Natural killer cell (primary cell): ENCODE results near the gene POC1A. TPM values are rescaled to one million over a fixed set of nuclear protein-coding genes. Genes with fewer than 3 reads are reported as not detected.

ENCODE experiments used
- ATAC-seq, 3 donors: fragments of 150-1000 bp in 2 of 3; fragments of 200-7000 bp in 1 of 3; cut with Tn5 transposase; 1 replicate in 1 of 3; 2 replicates in 2 of 3; pipeline ENCODE4 v1.10.0; 2021; ENCODE audit warnings: mild to moderate bottlenecking in 2 of 3, moderate library complexity in 2 of 3
- DNase-seq, 2 donors: peaks; one replicate each; pipeline versions ENCODE4 v3.0.0 to v3.0.0-alpha.2; 2013 to 2021; ENCODE audit warnings: mixed read lengths in 1 of 2
- H3K27ac ChIP-seq: one replicate; pipeline ENCODE4 v1.5.1; 2013; ENCODE audit warnings: mild to moderate bottlenecking, low read length
- H3K27me3 ChIP-seq: one replicate; pipeline ENCODE4 v1.6.1; 2013; ENCODE audit warnings: low read length; ENCODE audit not compliant: control insufficient read depth, insufficient read depth
- H3K36me3 ChIP-seq: one replicate; pipeline ENCODE4 v1.6.1; 2013; ENCODE audit warnings: low read length; ENCODE audit not compliant: control insufficient read depth, insufficient read depth
- H3K4me1 ChIP-seq: one replicate; pipeline ENCODE4 v1.6.1; 2013; ENCODE audit warnings: low read length; ENCODE audit not compliant: control insufficient read depth, insufficient read depth
- H3K4me3 ChIP-seq: one replicate; pipeline ENCODE4 v1.5.1; 2013; ENCODE audit warnings: low read length
- H3K9me3 ChIP-seq: one replicate; pipeline ENCODE4 v1.6.1; 2013; ENCODE audit warnings: low read length; ENCODE audit not compliant: control insufficient read depth, insufficient read depth
- H3K27ac Mint-ChIP-seq, 2 donors: one replicate each; pipeline ENCODE4 v1.8.0; 2022; ENCODE audit warnings: mild to moderate bottlenecking in 2 of 2, mixed read lengths in 2 of 2, moderate library complexity in 1 of 2
- H3K27me3 Mint-ChIP-seq, 2 donors: one replicate each; pipeline ENCODE4 v1.8.0; 2022; ENCODE audit warnings: low read depth in 2 of 2, mixed read lengths in 2 of 2
- H3K36me3 Mint-ChIP-seq: one replicate; pipeline ENCODE4 v1.8.0; 2022; ENCODE audit warnings: mixed read lengths
- H3K4me1 Mint-ChIP-seq, 2 donors: one replicate each; pipeline ENCODE4 v1.8.0; 2022; ENCODE audit warnings: mixed read lengths in 2 of 2
- H3K4me3 Mint-ChIP-seq: one replicate; pipeline ENCODE4 v1.8.0; 2022; ENCODE audit warnings: mild to moderate bottlenecking, moderate library complexity, mixed read lengths
- H3K9me3 Mint-ChIP-seq, 2 donors: one replicate each; pipeline ENCODE4 v1.8.0; 2022; ENCODE audit warnings: mixed read lengths in 2 of 2
- CTCF ChIP-seq: fragments of 200-600 bp; IDR thresholded peaks from one replicate; pipeline ENCODE4 v1.8.0; 2022; ENCODE audit warnings: antibody characterized with exemption
- WGBS: methylation state at CpG from one replicate; pipeline ENCODE4 v1.1.7; 2013; ENCODE audit warnings: missing lambda C conversion rate; ENCODE audit not compliant: insufficient coverage; 5-methylcytosine and 5-hydroxymethylcytosine counted together
- intact Hi-C: fragments of 100-400 bp; cut with micrococcal nuclease; formaldehyde crosslinking; loops from one replicate; pipeline ENCODE4 v1.14.2; 2022
- total RNA-seq, 4 donors: library from RNA; stranded (reverse); fragments of 120-200 nt in 1 of 4; gene quantifications; one replicate each; pipeline versions ENCODE4 v1.2.3 to v1.2.4, GENCODE V29; 2013 to 2022

The POC1A gene
- total RNA-seq, 3 donors from 2014 or later (not counting 1 experiment from before 2014, with no cell fraction given) = 1.3 to 2.6 (median 2.4) TPM

GRCh38 chr3:52067046-52067445 is 87.2 kb downstream of the POC1A start:
- intact Hi-C loops = no loop called here
- H3K4me1 ChIP-seq = peaks cover 31% of the 10 kb centered on the region
- Mint-ChIP-seq H3K36me3 (no peaks in the 10 kb centered on the region), H3K4me1 (peaks cover 11 to 13% of the 10 kb centered on the region in 2 donors), H3K9me3 (no peaks in the 10 kb centered on the region), H3K27me3 (no peaks in the 10 kb centered on the region), H3K4me3 (no peak overlapping the region), H3K27ac (no peak overlapping the region)
- H3K36me3 ChIP-seq = no peaks in the 10 kb centered on the region
- DNase-seq (no peak), ATAC-seq (no peak)
- no peak overlapping the region for H3K4me3 ChIP-seq
- no peaks in the 10 kb centered on the region for H3K27me3 ChIP-seq
- 95% methylated on average over 8 of the region's 8 CpGs for WGBS
- H3K27ac ChIP-seq = no peak overlapping the region
- H3K9me3 ChIP-seq = no peaks in the 10 kb centered on the region
- no peak for TF ChIP-seq CTCF

GRCh38 chr3:52065264-52065756 is 88.9 kb downstream of the POC1A start:
- Histone ChIP-seq H3K27me3 (no peaks in the 10 kb centered on the region), H3K4me1 (peaks cover 22% of the 10 kb centered on the region), H3K27ac (no peak overlapping the region), H3K36me3 (no peaks in the 10 kb centered on the region), H3K4me3 (no peak overlapping the region), H3K9me3 (no peaks in the 10 kb centered on the region)
- TF ChIP-seq CTCF = no peak
- DNase-seq (no peak), ATAC-seq (no peak)
- no peak overlapping the region for H3K27ac Mint-ChIP-seq
- H3K4me1 Mint-ChIP-seq = no peaks in the 10 kb centered on the region
- H3K36me3 Mint-ChIP-seq = no peaks in the 10 kb centered on the region
- H3K4me3 Mint-ChIP-seq = no peak overlapping the region
- H3K27me3 Mint-ChIP-seq = no peaks in the 10 kb centered on the region
- H3K9me3 Mint-ChIP-seq = no peaks in the 10 kb centered on the region
- 72% methylated on average over 12 of the region's 12 CpGs for WGBS
- intact Hi-C loops = no loop called here

- Histone ChIP-seq H3K4me1 (peaks cover 18% of the 10 kb centered on the region), H3K36me3 (no peaks in the 10 kb centered on the region), H3K9me3 (no peaks in the 10 kb centered on the region), H3K4me3 (no peak overlapping the region), H3K27ac (no peak overlapping the region), H3K27me3 (no peaks in the 10 kb centered on the region)
- no peak for TF ChIP-seq CTCF
- Mint-ChIP-seq H3K36me3 (no peaks in the 10 kb centered on the region), H3K27me3 (peaks cover 0 to 2% of the 10 kb centered on the region in 2 donors), H3K4me3 (no peak overlapping the region), H3K4me1 (no peaks in the 10 kb centered on the region), H3K27ac (no peak overlapping the region), H3K9me3 (no peaks in the 10 kb centered on the region)
- intact Hi-C loops = no loop called here
- DNase-seq = no peak
- 92% methylated on average over 8 of the region's 8 CpGs for WGBS
- no peak for ATAC-seq
These were observed 89.7 kb downstream of the POC1A start for GRCh38 chr3:52064561-52064960.

- Histone ChIP-seq H3K27ac (no peak overlapping the region), H3K27me3 (no peaks in the 10 kb centered on the region), H3K9me3 (no peaks in the 10 kb centered on the region), H3K36me3 (no peaks in the 10 kb centered on the region), H3K4me3 (no peak overlapping the region), H3K4me1 (peaks cover 19% of the 10 kb centered on the region)
- intact Hi-C loops = no loop called here
- peaks cover 0 to 2% of the 10 kb centered on the region in 2 donors for H3K27me3 Mint-ChIP-seq
- 85% methylated on average over 14 of the region's 14 CpGs for WGBS
- ATAC-seq = no peak
- H3K36me3 Mint-ChIP-seq = no peaks in the 10 kb centered on the region
- DNase-seq = no peak
- no peaks in the 10 kb centered on the region for H3K9me3 Mint-ChIP-seq
- H3K4me1 Mint-ChIP-seq = no peaks in the 10 kb centered on the region
- no peak overlapping the region for H3K27ac Mint-ChIP-seq
- TF ChIP-seq CTCF = no peak
- H3K4me3 Mint-ChIP-seq = no peak overlapping the region
These were observed 91.0 kb downstream of the POC1A start for GRCh38 chr3:52063026-52063723.
